Measurements from ENCODE around the gene GPR37L1.

GPR37L1 gene

DNA sequence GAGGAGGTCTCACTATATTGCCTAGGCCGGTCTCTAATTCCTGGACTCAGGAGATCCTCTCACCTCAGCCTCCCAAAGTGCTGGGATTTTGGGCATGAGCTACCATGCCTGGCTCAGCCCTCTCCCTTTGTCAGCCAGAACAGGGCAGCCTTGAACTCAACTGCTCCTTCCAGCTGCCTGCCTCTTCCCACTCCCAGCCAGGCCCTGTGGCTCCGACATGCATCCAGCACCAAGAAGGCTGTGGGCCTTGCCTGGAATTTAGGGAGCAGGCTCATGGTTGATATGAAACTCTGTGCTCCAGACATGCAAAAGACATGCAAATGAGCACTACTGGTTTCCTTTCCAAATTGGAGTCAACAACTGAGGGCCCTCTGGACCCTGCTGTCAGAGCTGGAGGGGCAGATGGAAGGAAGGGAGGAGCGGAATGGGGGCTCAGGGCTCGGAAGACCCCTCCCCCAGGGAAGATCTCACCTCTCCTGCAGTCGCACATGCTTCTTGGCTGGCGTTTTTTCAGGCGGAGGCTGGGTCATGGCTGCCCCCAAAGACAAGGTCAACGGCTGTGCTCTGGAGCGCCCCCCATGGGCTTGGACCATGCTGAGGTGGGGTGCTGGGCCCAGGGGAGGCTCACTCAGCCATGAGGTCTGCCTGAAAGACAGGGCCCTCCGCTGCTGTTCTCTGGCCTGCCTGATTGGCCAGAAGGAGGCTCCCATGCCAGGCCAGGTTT is 36.3 kb downstream of the GPR37L1 start:
- no peaks in the 10 kb centered on the region for H3K79me2 ChIP-seq (ENCODE audit: insufficient read depth, low read depth)
- H3K27ac ChIP-seq, result peak overlapping the region; percentile 59

DNA sequence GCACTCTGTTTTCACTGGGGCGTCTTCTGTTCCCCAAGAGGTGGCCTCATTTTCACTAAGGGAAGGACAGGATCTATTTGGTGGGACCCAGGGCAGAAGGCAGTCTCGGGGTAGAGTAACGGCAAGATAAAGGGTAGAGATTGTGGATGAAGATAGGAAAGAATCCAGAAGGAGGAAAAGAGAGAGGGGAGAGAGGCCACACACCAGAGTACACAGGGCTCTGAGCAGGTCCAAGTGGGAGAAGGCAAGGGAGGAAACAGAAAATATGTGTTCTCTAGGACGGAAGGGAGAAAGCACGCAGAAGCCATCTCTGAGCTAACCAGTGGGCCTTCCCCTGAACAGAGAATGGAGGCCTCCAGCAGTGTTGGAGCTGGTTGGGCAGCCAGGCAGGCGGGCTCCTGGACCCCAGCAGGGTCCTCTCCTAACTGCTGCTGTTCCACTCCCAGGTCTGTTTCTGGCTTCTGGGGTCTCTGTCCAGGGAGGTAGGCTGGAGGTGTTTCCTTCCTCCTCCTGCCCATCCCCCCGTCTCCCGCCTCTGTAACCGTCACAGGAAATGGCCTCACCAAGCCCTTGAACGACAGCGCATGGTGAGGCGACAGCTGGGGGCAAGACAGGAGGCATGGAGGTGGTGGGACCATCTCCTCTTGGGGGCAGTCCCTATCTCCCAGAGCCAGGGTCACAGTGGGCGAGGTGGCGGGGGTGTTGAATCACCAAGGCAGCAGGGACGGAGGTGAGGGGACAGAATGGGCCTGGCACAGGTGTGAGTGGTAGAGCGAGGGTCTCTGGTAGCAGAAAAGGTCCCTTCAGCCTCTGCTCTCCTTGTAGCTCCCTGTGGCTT is 37.0 kb downstream of the GPR37L1 start:
- peak overlapping the region; percentile 80 for H3K4me3 ChIP-seq (IDR thresholded peaks at IDR 0.05; ENCODE audit: insufficient read depth, low read depth, low read length)
- H3K27me3 ChIP-seq (ENCODE audit: insufficient read depth, low read depth), result peaks cover 13% of the 10 kb centered on the region; the same call in 1 of the 2 replicates
- H3K9ac ChIP-seq, result peak overlapping the region; percentile 67
- H3K27ac ChIP-seq, result peak overlapping the region; percentile 59
- TF ChIP-seq, protein P1, sequence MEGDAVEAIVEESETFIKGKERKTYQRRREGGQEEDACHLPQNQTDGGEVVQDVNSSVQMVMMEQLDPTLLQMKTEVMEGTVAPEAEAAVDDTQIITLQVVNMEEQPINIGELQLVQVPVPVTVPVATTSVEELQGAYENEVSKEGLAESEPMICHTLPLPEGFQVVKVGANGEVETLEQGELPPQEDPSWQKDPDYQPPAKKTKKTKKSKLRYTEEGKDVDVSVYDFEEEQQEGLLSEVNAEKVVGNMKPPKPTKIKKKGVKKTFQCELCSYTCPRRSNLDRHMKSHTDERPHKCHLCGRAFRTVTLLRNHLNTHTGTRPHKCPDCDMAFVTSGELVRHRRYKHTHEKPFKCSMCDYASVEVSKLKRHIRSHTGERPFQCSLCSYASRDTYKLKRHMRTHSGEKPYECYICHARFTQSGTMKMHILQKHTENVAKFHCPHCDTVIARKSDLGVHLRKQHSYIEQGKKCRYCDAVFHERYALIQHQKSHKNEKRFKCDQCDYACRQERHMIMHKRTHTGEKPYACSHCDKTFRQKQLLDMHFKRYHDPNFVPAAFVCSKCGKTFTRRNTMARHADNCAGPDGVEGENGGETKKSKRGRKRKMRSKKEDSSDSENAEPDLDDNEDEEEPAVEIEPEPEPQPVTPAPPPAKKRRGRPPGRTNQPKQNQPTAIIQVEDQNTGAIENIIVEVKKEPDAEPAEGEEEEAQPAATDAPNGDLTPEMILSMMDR (conservative IDR thresholded peaks at IDR 0.05; ENCODE audit: low read depth, low read length), result no peak; the same call in 1 of the 2 replicates
- H3K36me3 ChIP-seq (ENCODE audit: insufficient read depth), result no peaks in the 10 kb centered on the region
- no peaks in the 10 kb centered on the region for H3K79me2 ChIP-seq (ENCODE audit: insufficient read depth, low read depth)
- H4K20me1 ChIP-seq (ENCODE audit: insufficient read depth), result no peaks in the 10 kb centered on the region
- H2AFZ ChIP-seq (ENCODE audit: low read depth), result no peak overlapping the region
- H3K4me2 ChIP-seq, result peak overlapping the region; percentile 36; the same call in 1 of the 2 replicates
- peaks cover 2% of the 10 kb centered on the region for H3K4me1 ChIP-seq (ENCODE audit: low read depth, poor library complexity, severe bottlenecking)

More for the DNA sequence above, 36.3 kb downstream of the GPR37L1 start:
- Histone ChIP-seq H3K4me1 (ENCODE audit: low read depth, poor library complexity, severe bottlenecking) (no peaks in the 10 kb centered on the region), H3K36me3 (ENCODE audit: insufficient read depth) (no peaks in the 10 kb centered on the region), H3K4me2 (peak overlapping the region; percentile 36; the same call in 1 of the 2 replicates), H3K9ac (peak overlapping the region; percentile 67), H3K4me3 (IDR thresholded peaks at IDR 0.05; ENCODE audit: insufficient read depth, low read depth, low read length) (peak overlapping the region; percentile 80), H4K20me1 (ENCODE audit: insufficient read depth) (no peaks in the 10 kb centered on the region), H3K27me3 (ENCODE audit: insufficient read depth, low read depth) (peaks cover 13% of the 10 kb centered on the region; the same call in 1 of the 2 replicates), H2AFZ (ENCODE audit: low read depth) (no peak overlapping the region)
- TF ChIP-seq, protein P1 (conservative IDR thresholded peaks at IDR 0.05; ENCODE audit: low read depth, low read length), result peak; percentile 47

DNA sequence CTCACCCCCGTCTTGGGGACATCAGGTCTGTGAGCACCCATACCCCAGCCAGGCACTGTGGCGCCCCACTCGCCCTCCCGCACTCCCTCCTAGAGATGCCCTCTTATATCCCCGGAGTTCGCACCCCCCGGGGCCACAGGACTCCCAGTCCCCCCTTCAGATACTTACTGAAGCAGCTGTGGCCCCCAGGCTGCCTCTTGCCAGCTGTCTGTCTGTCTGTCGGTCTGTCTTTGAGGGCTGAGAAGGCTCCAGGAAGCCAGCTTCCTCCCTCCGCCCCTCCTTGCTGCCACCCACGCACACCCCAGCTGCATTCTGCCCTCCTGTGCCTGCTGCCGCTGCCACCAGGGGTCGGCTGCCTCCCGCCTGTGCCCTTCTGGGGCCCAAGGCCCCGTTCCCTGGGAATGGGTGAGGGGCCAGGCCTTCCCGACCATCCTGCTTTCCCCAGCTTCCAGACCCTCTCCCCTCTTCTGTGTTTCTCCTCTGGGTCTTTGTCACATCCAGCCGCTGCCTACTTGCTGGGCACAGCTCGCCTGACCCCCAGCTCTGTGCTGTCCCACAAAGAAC is 37.7 kb downstream of the GPR37L1 start, which contains the start of gene PTPN7:
TSS of gene PTPN7 (minus strand) at position 226 of the 564 bp plus-strand sequence. CDS start 1,200 bp downstream, outside the sequence.
- peak within 1 kb of the TSS; percentile 59 for H3K27ac ChIP-seq
- H3K4me1 ChIP-seq (ENCODE audit: low read depth, poor library complexity, severe bottlenecking), result peaks cover 4% of the 10 kb centered on the region
- TF ChIP-seq, protein P1 (conservative IDR thresholded peaks at IDR 0.05; ENCODE audit: low read depth, low read length), result peak; percentile 36; the same call in 1 of the 2 replicates
- H3K4me3 ChIP-seq (IDR thresholded peaks at IDR 0.05; ENCODE audit: insufficient read depth, low read depth, low read length), result peak within 1 kb of the TSS; percentile 80
- peak within 1 kb of the TSS; percentile 32; the same call in 1 of the 2 replicates for H2AFZ ChIP-seq (ENCODE audit: low read depth)
- H3K36me3 ChIP-seq (ENCODE audit: insufficient read depth), result no peaks in the 10 kb centered on the region
- H3K9ac ChIP-seq, result peak within 1 kb of the TSS; percentile 67
- peak within 1 kb of the TSS; percentile 36; the same call in 1 of the 2 replicates for H3K4me2 ChIP-seq
- H3K79me2 ChIP-seq (ENCODE audit: insufficient read depth, low read depth), result no peaks in the 10 kb centered on the region
- peaks cover 13% of the 10 kb centered on the region; the same call in 1 of the 2 replicates for H3K27me3 ChIP-seq (ENCODE audit: insufficient read depth, low read depth)
- no peaks in the 10 kb centered on the region for H4K20me1 ChIP-seq (ENCODE audit: insufficient read depth)

Measured in KMS-11 (cell line).